HFFc6 (cell line): Measurements from ENCODE around the gene B3GNT5. TPM values are rescaled to one million over a fixed set of nuclear protein-coding genes. Genes with fewer than 3 reads are reported as not detected.

Experiments used
- DNase-seq: peaks from one replicate; pipeline ENCODE4 v3.0.0-alpha.2; 2018
- H3K27ac Mint-ChIP-seq: 2 replicates; pipeline ENCODE4 v1.8.0; 2020; ENCODE audit warnings: mild to moderate bottlenecking, mixed read lengths
- H3K27me3 Mint-ChIP-seq: 2 replicates; pipeline ENCODE4 v1.8.0; 2021; ENCODE audit warnings: mild to moderate bottlenecking, moderate library complexity, mixed read lengths; ENCODE audit not compliant: insufficient read depth
- H3K36me3 Mint-ChIP-seq: 2 replicates; pipeline ENCODE4 v1.8.0; 2021; ENCODE audit warnings: low read depth, mixed read lengths
- H3K4me1 Mint-ChIP-seq: 2 replicates; pipeline ENCODE4 v1.8.0; 2020; ENCODE audit warnings: low read depth, mixed read lengths
- H3K4me3 Mint-ChIP-seq: 2 replicates; pipeline ENCODE4 v1.8.0; 2020; ENCODE audit warnings: mild to moderate bottlenecking, moderate library complexity, mixed read lengths
- H3K9me3 Mint-ChIP-seq: 2 replicates; pipeline ENCODE4 v1.8.0; 2020; ENCODE audit warnings: mild to moderate bottlenecking, mixed read lengths
- total RNA-seq, 6 experiments: library from RNA; stranded (reverse); fragmentation: NEBNext Ultra II Directional; extraction: Animal tissue kit (Norgen Biotek cat#: 25700); gene quantifications; 2 replicates in 1 of 6; 3 replicates in 5 of 6; pipeline ENCODE4 v1.2.3, GENCODE V29; 2021
- TF ChIP-seq, protein P1 (sequence below): fragments of 200-600 bp; sonication (generic); IDR thresholded peaks from 2 replicates; pipeline ENCODE4 v1.5.0; 2021; ENCODE audit warnings: antibody characterized with exemption, mild to moderate bottlenecking

The B3GNT5 gene
- total RNA-seq, 6 experiments from 2014 or later: not detected

DNA sequence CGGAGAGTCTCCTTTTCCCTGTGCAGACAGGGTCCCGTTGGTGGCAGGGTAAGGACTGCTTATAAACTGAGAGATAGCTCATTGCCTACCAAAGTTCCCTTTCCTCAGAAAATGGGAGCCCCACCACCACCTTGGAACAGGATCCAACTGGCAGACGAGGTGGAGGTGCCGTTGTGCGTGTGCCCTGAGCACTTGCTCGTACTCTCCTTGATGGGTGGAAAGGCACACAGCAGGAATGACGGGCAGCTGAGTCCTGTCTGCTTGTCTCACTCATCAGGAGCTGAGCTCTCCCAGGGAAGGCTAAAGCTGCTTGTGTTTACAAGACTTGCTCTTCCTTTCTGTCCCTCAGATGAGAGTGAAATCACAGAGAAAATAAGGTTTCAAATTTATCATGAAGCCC, 60.7 kb downstream of the B3GNT5 start:
- TF ChIP-seq, protein P1, sequence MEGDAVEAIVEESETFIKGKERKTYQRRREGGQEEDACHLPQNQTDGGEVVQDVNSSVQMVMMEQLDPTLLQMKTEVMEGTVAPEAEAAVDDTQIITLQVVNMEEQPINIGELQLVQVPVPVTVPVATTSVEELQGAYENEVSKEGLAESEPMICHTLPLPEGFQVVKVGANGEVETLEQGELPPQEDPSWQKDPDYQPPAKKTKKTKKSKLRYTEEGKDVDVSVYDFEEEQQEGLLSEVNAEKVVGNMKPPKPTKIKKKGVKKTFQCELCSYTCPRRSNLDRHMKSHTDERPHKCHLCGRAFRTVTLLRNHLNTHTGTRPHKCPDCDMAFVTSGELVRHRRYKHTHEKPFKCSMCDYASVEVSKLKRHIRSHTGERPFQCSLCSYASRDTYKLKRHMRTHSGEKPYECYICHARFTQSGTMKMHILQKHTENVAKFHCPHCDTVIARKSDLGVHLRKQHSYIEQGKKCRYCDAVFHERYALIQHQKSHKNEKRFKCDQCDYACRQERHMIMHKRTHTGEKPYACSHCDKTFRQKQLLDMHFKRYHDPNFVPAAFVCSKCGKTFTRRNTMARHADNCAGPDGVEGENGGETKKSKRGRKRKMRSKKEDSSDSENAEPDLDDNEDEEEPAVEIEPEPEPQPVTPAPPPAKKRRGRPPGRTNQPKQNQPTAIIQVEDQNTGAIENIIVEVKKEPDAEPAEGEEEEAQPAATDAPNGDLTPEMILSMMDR: no peak
- peaks cover 38% of the 10 kb centered on the region for H3K27me3 Mint-ChIP-seq

DNA sequence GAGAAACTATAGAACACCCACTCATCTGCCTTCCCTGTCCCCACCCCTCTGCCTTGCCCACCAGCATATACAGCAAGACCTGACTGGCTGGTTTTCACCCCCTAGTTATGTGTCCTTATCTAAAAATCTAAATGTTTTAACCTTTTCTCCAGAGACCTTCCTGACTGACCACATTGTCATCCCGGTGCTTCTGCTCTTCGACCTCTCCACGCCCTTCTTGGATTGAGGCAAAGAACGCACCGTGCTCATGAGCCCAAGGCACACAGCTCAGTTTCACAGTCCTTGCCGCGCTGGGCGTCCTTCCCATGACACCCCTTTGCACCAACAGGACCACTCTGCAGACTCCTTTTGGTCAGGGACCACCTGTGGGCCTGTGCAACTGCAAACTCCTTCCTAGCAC, 62.7 kb downstream of the B3GNT5 start:
- peaks cover 37% of the 10 kb centered on the region for H3K27me3 Mint-ChIP-seq
- H3K36me3 Mint-ChIP-seq: no peaks in the 10 kb centered on the region
- DNase-seq: no peak
- H3K27ac Mint-ChIP-seq: no peak overlapping the region
- peaks cover 5% of the 10 kb centered on the region; the same call in 1 of the 2 replicates for H3K4me1 Mint-ChIP-seq
- TF ChIP-seq, protein P1: no peak
- no peaks in the 10 kb centered on the region for H3K9me3 Mint-ChIP-seq
- H3K4me3 Mint-ChIP-seq: no peak overlapping the region

More for the DNA sequence above, 60.7 kb downstream of the B3GNT5 start:
- Mint-ChIP-seq H3K9me3 (no peaks in the 10 kb centered on the region), H3K4me1 (peaks cover 5% of the 10 kb centered on the region; the same call in 1 of the 2 replicates), H3K27ac (no peak overlapping the region), H3K4me3 (no peak overlapping the region), H3K36me3 (no peaks in the 10 kb centered on the region)
- DNase-seq: no peak

DNA sequence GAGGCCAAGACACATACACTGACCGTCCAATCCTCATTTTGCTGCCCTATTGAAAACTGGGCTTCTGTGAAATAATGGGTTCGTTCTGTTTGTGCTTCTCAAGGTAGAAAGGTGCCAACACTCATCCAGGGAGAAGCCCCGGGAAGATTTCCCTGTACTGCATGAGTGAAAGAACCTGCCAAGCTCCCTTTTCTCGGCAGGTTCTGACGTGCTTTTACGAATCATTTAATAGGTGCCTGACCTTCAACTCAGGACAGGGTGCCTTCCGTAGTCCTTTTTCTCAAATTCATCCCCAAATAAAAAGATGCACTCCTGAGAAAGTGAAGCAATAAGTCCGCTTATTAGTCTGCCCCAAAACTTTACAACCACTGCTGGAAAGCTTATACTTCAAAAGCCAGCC, 64.2 kb downstream of the B3GNT5 start:
- TF ChIP-seq, protein P1: no peak
- no peak overlapping the region for H3K4me3 Mint-ChIP-seq
- peaks cover 25% of the 10 kb centered on the region for H3K27me3 Mint-ChIP-seq
- H3K4me1 Mint-ChIP-seq: peaks cover 5% of the 10 kb centered on the region; the same call in 1 of the 2 replicates
- DNase-seq: no peak
- no peak overlapping the region for H3K27ac Mint-ChIP-seq
- H3K9me3 Mint-ChIP-seq: no peaks in the 10 kb centered on the region
- no peaks in the 10 kb centered on the region for H3K36me3 Mint-ChIP-seq

DNA sequence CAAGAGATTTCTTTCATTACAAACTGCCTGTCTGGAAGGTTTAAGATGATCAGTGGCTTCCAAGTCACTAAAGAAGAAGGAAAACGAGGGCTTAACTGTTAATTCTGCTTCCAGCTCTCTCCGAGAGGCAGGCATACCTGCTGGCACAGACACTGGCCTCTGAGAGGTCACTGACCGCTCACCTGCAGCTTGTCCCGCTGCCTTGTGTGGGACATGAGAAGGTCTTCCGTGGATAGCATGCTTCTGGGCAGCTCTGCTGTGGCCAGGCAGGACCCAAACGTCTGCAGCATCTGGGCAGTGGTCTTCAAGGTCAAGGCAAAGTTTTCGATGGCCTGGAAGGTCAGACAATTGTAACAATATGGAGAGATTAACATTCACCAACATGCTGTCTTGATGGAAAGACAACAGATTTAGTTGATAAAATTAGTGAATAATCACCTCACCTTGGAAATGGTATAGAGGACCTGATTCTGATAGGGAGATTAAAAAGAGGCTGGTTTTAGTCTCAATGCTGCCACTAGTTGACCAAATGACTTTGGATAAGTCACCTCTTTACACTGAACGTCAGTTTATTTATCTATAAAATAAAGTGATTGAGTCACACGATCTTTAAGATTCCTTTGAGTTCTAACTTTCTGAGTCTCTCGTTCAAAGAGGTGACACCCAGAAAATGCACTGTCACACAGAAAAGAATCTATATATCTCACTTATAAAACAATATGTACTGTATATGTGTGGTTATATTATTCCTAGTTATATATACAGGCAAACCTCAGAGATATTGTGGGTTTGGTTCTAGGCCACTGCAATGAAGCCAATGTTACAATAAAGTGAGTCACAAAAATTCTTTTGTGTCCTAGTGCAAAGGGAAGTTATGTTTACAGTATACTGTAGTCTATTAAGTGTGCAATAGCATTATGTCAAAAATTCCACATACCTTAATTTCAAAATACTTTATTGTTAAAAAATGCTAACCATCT, 65.1 kb downstream of the B3GNT5 start:
- peaks cover 5% of the 10 kb centered on the region; the same call in 1 of the 2 replicates for H3K4me1 Mint-ChIP-seq
- H3K36me3 Mint-ChIP-seq: no peaks in the 10 kb centered on the region
- H3K27me3 Mint-ChIP-seq: peaks cover 19% of the 10 kb centered on the region; the same call in 1 of the 2 replicates
- H3K27ac Mint-ChIP-seq: no peak overlapping the region
- H3K9me3 Mint-ChIP-seq: no peaks in the 10 kb centered on the region
- TF ChIP-seq, protein P1: no peak
- no peak overlapping the region for H3K4me3 Mint-ChIP-seq
- DNase-seq: no peak

DNA sequence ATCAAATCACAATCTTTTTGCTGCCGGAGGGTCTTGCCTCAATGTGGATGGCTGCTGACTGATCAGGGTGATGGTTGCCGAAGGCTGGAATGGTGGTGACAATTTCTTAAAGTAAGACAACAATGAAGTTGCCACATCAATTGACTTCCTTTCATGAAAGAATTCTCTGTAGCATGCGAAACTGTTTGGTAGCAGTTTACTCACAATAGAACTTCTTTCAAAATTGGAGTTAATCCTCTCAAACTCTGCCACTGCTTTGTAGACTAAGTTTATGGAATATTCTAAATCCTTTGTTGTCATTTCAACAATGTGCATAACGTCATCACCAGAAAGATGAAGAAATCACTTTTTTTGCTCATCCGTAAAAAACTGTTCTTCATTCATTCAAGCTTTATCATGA, 65.8 kb downstream of the B3GNT5 start:
- no peak overlapping the region for H3K4me3 Mint-ChIP-seq
- TF ChIP-seq, protein P1: no peak
- H3K27me3 Mint-ChIP-seq: peaks cover 14% of the 10 kb centered on the region; the same call in 1 of the 2 replicates
- no peaks in the 10 kb centered on the region for H3K36me3 Mint-ChIP-seq
- no peak for DNase-seq
- no peaks in the 10 kb centered on the region for H3K9me3 Mint-ChIP-seq
- H3K4me1 Mint-ChIP-seq: peaks cover 5% of the 10 kb centered on the region; the same call in 1 of the 2 replicates
- no peak overlapping the region for H3K27ac Mint-ChIP-seq
